Brain pericyte (primary cell): ENCODE results near the gene FAM227B.
"Not testable (repeated sequence)": the region's sequence is repeated elsewhere in the genome, so short reads cannot be mapped to it uniquely, and the experiment has no call there.

Source experiments
- DNase-seq: peaks from one replicate; pipeline ENCODE4 v3.0.0-alpha.2; 2012; ENCODE audit warnings: low read depth, low spot score

FAM227B gene

GRCh38 chr15:49439678-49440395 lies 180.8 kb downstream of the FAM227B start:
- DNase-seq, result no peak

- no peak for DNase-seq
Observed at GRCh38 chr15:49438962-49439631, 181.5 kb downstream of the FAM227B start.

GRCh38 chr15:49436751-49437150 lies 183.9 kb downstream of the FAM227B start:
- DNase-seq, result no peak

- no peak for DNase-seq
Observed at GRCh38 chr15:49435174-49435573, 185.4 kb downstream of the FAM227B start.

- DNase-seq, result no peak
Observed at GRCh38 chr15:49430046-49430445, 190.6 kb downstream of the FAM227B start.

GRCh38 chr15:49428409-49429095 lies 192.1 kb downstream of the FAM227B start:
- DNase-seq, result no peak

- no peak for DNase-seq
Observed at GRCh38 chr15:49427372-49427771, 193.2 kb downstream of the FAM227B start.

GRCh38 chr15:49424954-49425353 lies 195.7 kb downstream of the FAM227B start:
- DNase-seq, result no peak

GRCh38 chr15:49423901-49424550 lies 196.6 kb downstream of the FAM227B start:
- DNase-seq, result no peak

GRCh38 chr15:49423021-49423420 lies 197.6 kb downstream of the FAM227B start, which contains the start of gene FGF7:
Gene FGF7, plus strand, starts transcription at chr15:49423242. Its CDS starts 1,056 bp downstream, at chr15:49424298.
- DNase-seq, result no peak

GRCh38 chr15:49421991-49422390 lies 198.6 kb downstream of the FAM227B start:
- no peak for DNase-seq

- DNase-seq, result no peak
Observed at GRCh38 chr15:49418811-49419210, 201.8 kb downstream of the FAM227B start.

GRCh38 chr15:49415638-49416037 lies 205.0 kb downstream of the FAM227B start:
- peak; percentile 36 for DNase-seq

- no peak for DNase-seq
Observed at GRCh38 chr15:49415149-49415548, 205.5 kb downstream of the FAM227B start.

- DNase-seq, result no peak
Observed at GRCh38 chr15:49412797-49413196, 207.8 kb downstream of the FAM227B start.

GRCh38 chr15:49410641-49411040 lies 210.0 kb downstream of the FAM227B start:
- DNase-seq, result no peak

GRCh38 chr15:49406352-49407118 lies 214.1 kb downstream of the FAM227B start:
- no peak for DNase-seq

- not testable (repeated sequence) for DNase-seq
Observed at GRCh38 chr15:49402515-49403296, 217.9 kb downstream of the FAM227B start.

GRCh38 chr15:49387471-49387870 lies 233.1 kb downstream of the FAM227B start:
- no peak for DNase-seq

- DNase-seq, result no peak
Observed at GRCh38 chr15:49383266-49383665, 237.4 kb downstream of the FAM227B start.
